Measurements from ENCODE around the gene INTS11. TPM values are rescaled to one million over a fixed set of nuclear protein-coding genes. Genes with fewer than 3 reads are reported as not detected.

INTS11 gene
- total RNA-seq, 2 experiments from 2014 or later, result 126 to 135 TPM

GRCh38 chr1:1275836-1276235, 48.6 kb downstream of the INTS11 start:
- Mint-ChIP-seq H3K36me3 (peaks cover 12% of the 10 kb centered on the region), H3K4me1 (peaks cover 24% of the 10 kb centered on the region), H3K27ac (no peak overlapping the region), H3K9me3 (ENCODE audit: low read depth) (no peaks in the 10 kb centered on the region), H3K27me3 (no peaks in the 10 kb centered on the region), H3K4me3 (no peak overlapping the region)
- DNase-seq (no peak), ATAC-seq (no peak)
- CTCF ChIA-PET, result interaction anchor here (1.2 to 2.3 kb wide), 2 partner anchors 124 to 153 kb away, joined by 3 to 7 read pairs; partner anchors contain the start of gene CCNL2

- ATAC-seq (no peak), DNase-seq (no peak)
- Mint-ChIP-seq H3K27me3 (no peaks in the 10 kb centered on the region), H3K27ac (peak overlapping the region; percentile 15), H3K36me3 (peaks cover 12% of the 10 kb centered on the region), H3K9me3 (ENCODE audit: low read depth) (no peaks in the 10 kb centered on the region), H3K4me1 (peaks cover 33% of the 10 kb centered on the region), H3K4me3 (peak overlapping the region; percentile 61)
- CTCF ChIA-PET, result interaction anchor here (1.2 to 2.3 kb wide), 2 partner anchors 124 to 152 kb away, joined by 3 to 7 read pairs; partner anchors contain the start of gene CCNL2
These were observed 49.5 kb downstream of the INTS11 start for GRCh38 chr1:1274931-1275431.

GRCh38 chr1:1274299-1274930, 50.0 kb downstream of the INTS11 start:
- Mint-ChIP-seq H3K9me3 (ENCODE audit: low read depth) (no peaks in the 10 kb centered on the region), H3K36me3 (peaks cover 12% of the 10 kb centered on the region), H3K4me1 (peaks cover 37% of the 10 kb centered on the region), H3K4me3 (peak overlapping the region; percentile 61), H3K27me3 (no peaks in the 10 kb centered on the region), H3K27ac (peak overlapping the region; percentile 15)
- DNase-seq (no peak), ATAC-seq (no peak)
- CTCF ChIA-PET, result interaction anchor here (0.8 to 1.5 kb wide), 3 partner anchors 24 to 153 kb away, joined by 4 to 12 read pairs (median 5); no protein-coding TSS in a partner anchor

- Mint-ChIP-seq H3K9me3 (ENCODE audit: low read depth) (no peaks in the 10 kb centered on the region), H3K27ac (peak within 1 kb of the TSS; percentile 84), H3K4me1 (peaks cover 37% of the 10 kb centered on the region), H3K4me3 (peak within 1 kb of the TSS; percentile 90), H3K27me3 (no peaks in the 10 kb centered on the region), H3K36me3 (peaks cover 12% of the 10 kb centered on the region)
- CTCF ChIA-PET, result interaction anchor here (0.8 to 1.5 kb wide), 4 partner anchors 18 to 152 kb away, joined by 3 to 12 read pairs (median 4); no protein-coding TSS in a partner anchor
- peak; percentile 96 for DNase-seq
- peak; percentile 95 for ATAC-seq
These were observed 50.8 kb downstream of the INTS11 start, which contains the start of gene UBE2J2 for GRCh38 chr1:1273512-1274298. Gene UBE2J2 (minus strand): TSS chr1:1273854. CDS start chr1:1267992, 5,862 bp downstream.

GRCh38 chr1:1273209-1273511, 51.3 kb downstream of the INTS11 start:
- Mint-ChIP-seq H3K27me3 (no peaks in the 10 kb centered on the region), H3K36me3 (peaks cover 12% of the 10 kb centered on the region), H3K4me1 (peaks cover 37% of the 10 kb centered on the region), H3K9me3 (ENCODE audit: low read depth) (no peaks in the 10 kb centered on the region), H3K27ac (peak overlapping the region; percentile 84), H3K4me3 (peak overlapping the region; percentile 90)
- DNase-seq (no peak), ATAC-seq (peak; percentile 10)
- CTCF ChIA-PET, result interaction anchor here (1.0 to 1.5 kb wide), 3 partner anchors 18 to 151 kb away, joined by 3 to 12 read pairs (median 5); no protein-coding TSS in a partner anchor

- Mint-ChIP-seq H3K27ac (peak overlapping the region; percentile 84), H3K27me3 (no peaks in the 10 kb centered on the region), H3K4me1 (peaks cover 37% of the 10 kb centered on the region), H3K4me3 (peak overlapping the region; percentile 90), H3K9me3 (ENCODE audit: low read depth) (no peaks in the 10 kb centered on the region), H3K36me3 (peaks cover 12% of the 10 kb centered on the region)
- peak; percentile 5 for ATAC-seq
- CTCF ChIA-PET, result interaction anchor here (0.6 to 1.8 kb wide), 5 partner anchors 19 to 151 kb away, joined by 3 to 12 read pairs (median 5); no protein-coding TSS in a partner anchor
- DNase-seq, result no peak
These were observed 51.9 kb downstream of the INTS11 start for GRCh38 chr1:1272341-1273208.

- Mint-ChIP-seq H3K27ac (peak overlapping the region; percentile 27), H3K4me3 (no peak overlapping the region), H3K4me1 (peaks cover 41% of the 10 kb centered on the region), H3K9me3 (ENCODE audit: low read depth) (no peaks in the 10 kb centered on the region), H3K27me3 (no peaks in the 10 kb centered on the region), H3K36me3 (peaks cover 21% of the 10 kb centered on the region)
- DNase-seq, result no peak
- CTCF ChIA-PET, result interaction anchor here (1.1 to 1.8 kb wide), 2 partner anchors 35 to 149 kb away, joined by 3 to 12 read pairs; no protein-coding TSS in a partner anchor
- no peak for ATAC-seq
These were observed 53.6 kb downstream of the INTS11 start for GRCh38 chr1:1270813-1271212.

GRCh38 chr1:1268284-1268682, 56.2 kb downstream of the INTS11 start:
- H3K27me3 Mint-ChIP-seq, result no peaks in the 10 kb centered on the region
- H3K27ac Mint-ChIP-seq, result no peak overlapping the region
- H3K36me3 Mint-ChIP-seq, result peaks cover 25% of the 10 kb centered on the region
- no peaks in the 10 kb centered on the region for H3K9me3 Mint-ChIP-seq (ENCODE audit: low read depth)
- no peak for ATAC-seq
- H3K4me3 Mint-ChIP-seq, result no peak overlapping the region
- CTCF ChIA-PET, result no interaction called here
- H3K4me1 Mint-ChIP-seq, result peaks cover 36% of the 10 kb centered on the region
- no peak for DNase-seq

- no peak overlapping the region for H3K27ac Mint-ChIP-seq
These were observed 56.8 kb downstream of the INTS11 start for GRCh38 chr1:1267488-1268283.

GRCh38 chr1:1264868-1265272, 59.6 kb downstream of the INTS11 start:
- CTCF ChIA-PET, result interaction anchor here (1.8 to 2.4 kb wide), 2 partner anchors 27 to 143 kb away, joined by 5 to 11 read pairs; no protein-coding TSS in a partner anchor
- H3K9me3 Mint-ChIP-seq (ENCODE audit: low read depth), result no peaks in the 10 kb centered on the region
- H3K4me3 Mint-ChIP-seq, result no peak overlapping the region
- H3K27me3 Mint-ChIP-seq, result no peaks in the 10 kb centered on the region
- ATAC-seq (no peak), DNase-seq (no peak)
- peaks cover 12% of the 10 kb centered on the region for H3K4me1 Mint-ChIP-seq
- H3K27ac Mint-ChIP-seq, result no peak overlapping the region
- peaks cover 35% of the 10 kb centered on the region for H3K36me3 Mint-ChIP-seq

More at GRCh38 chr1:1267488-1268283, 56.8 kb downstream of the INTS11 start:
- Mint-ChIP-seq H3K9me3 (ENCODE audit: low read depth) (no peaks in the 10 kb centered on the region), H3K4me3 (no peak overlapping the region), H3K4me1 (peaks cover 34% of the 10 kb centered on the region), H3K27me3 (no peaks in the 10 kb centered on the region), H3K36me3 (peaks cover 30% of the 10 kb centered on the region)
- ATAC-seq (no peak), DNase-seq (no peak)
- CTCF ChIA-PET, result no interaction called here

- no peak overlapping the region for H3K27ac Mint-ChIP-seq
- H3K4me3 Mint-ChIP-seq, result no peak overlapping the region
- DNase-seq, result no peak
- H3K27me3 Mint-ChIP-seq, result no peaks in the 10 kb centered on the region
- no peak for ATAC-seq
- H3K9me3 Mint-ChIP-seq (ENCODE audit: low read depth), result no peaks in the 10 kb centered on the region
- H3K4me1 Mint-ChIP-seq, result peaks cover 9% of the 10 kb centered on the region
- CTCF ChIA-PET, result interaction anchor here (1.3 to 2.4 kb wide), 3 partner anchors 27 to 142 kb away, joined by 3 to 11 read pairs (median 5); no protein-coding TSS in a partner anchor
- peaks cover 41% of the 10 kb centered on the region for H3K36me3 Mint-ChIP-seq
These were observed 60.4 kb downstream of the INTS11 start for GRCh38 chr1:1264026-1264425.

- Mint-ChIP-seq H3K27me3 (no peaks in the 10 kb centered on the region), H3K4me3 (no peak overlapping the region), H3K9me3 (ENCODE audit: low read depth) (no peaks in the 10 kb centered on the region), H3K27ac (no peak overlapping the region), H3K4me1 (peaks cover 9% of the 10 kb centered on the region), H3K36me3 (peaks cover 42% of the 10 kb centered on the region)
- DNase-seq (no peak), ATAC-seq (no peak)
- CTCF ChIA-PET, result interaction anchor here (1.3 to 2.4 kb wide), 2 partner anchors 43 to 141 kb away, joined by 3 to 11 read pairs; no protein-coding TSS in a partner anchor
These were observed 61.7 kb downstream of the INTS11 start for GRCh38 chr1:1262758-1263157.
